Stimulated activated CD8-positive, alpha-beta memory T cell treated with anti-CD3 and anti-CD28 coated beads, Interleukin-2, amount 100 ng/mL, for 48 hours (primary cell): ENCODE data around the gene CENPU.
"Not testable (repeated sequence)": the region's sequence is repeated elsewhere in the genome, so short reads cannot be mapped to it uniquely, and the experiment has no call there.

ENCODE experiments used
- DNase-seq, 2 donors: peaks; one replicate each; pipeline ENCODE4 v3.0.0-alpha.2; 2020; ENCODE audit warnings: low read depth in 2 of 2

Gene CENPU

GRCh38 chr4:184733654-184734524 is at the start of gene CENPU:
Gene CENPU, minus strand, starts transcription at chr4:184734096. Its CDS starts 34 bp downstream, at chr4:184734062.
- DNase-seq, result peak; percentile 92 to 93

- no peak for DNase-seq
Observed at GRCh38 chr4:184782731-184783373, 49.0 kb upstream of the CENPU start.

- DNase-seq, result not testable (repeated sequence)
Observed at GRCh38 chr4:184779160-184779559, 45.3 kb upstream of the CENPU start.

- no peak for DNase-seq
Observed at GRCh38 chr4:184778325-184778724, 44.4 kb upstream of the CENPU start.

- DNase-seq, result no peak
Observed at GRCh38 chr4:184776821-184777220, 42.9 kb upstream of the CENPU start.

- DNase-seq, result no peak
Observed at GRCh38 chr4:184775854-184776555, 42.1 kb upstream of the CENPU start.

GRCh38 chr4:184774152-184774551 is 40.3 kb upstream of the CENPU start:
- no peak for DNase-seq

GRCh38 chr4:184771416-184771815 is 37.5 kb upstream of the CENPU start:
- DNase-seq, result no peak

- no peak for DNase-seq
Observed at GRCh38 chr4:184769141-184769765, 35.4 kb upstream of the CENPU start.

- no peak for DNase-seq
Observed at GRCh38 chr4:184768296-184768695, 34.4 kb upstream of the CENPU start.

GRCh38 chr4:184766446-184766845 is 32.5 kb upstream of the CENPU start:
- no peak for DNase-seq

- DNase-seq, result no peak
Observed at GRCh38 chr4:184765473-184766340, 31.8 kb upstream of the CENPU start.

GRCh38 chr4:184764601-184765000 is 30.7 kb upstream of the CENPU start:
- no peak for DNase-seq

GRCh38 chr4:184763150-184763780 is 29.4 kb upstream of the CENPU start:
- DNase-seq, result no peak

- no peak for DNase-seq
Observed at GRCh38 chr4:184762100-184762499, 28.2 kb upstream of the CENPU start.

- no peak for DNase-seq
Observed at GRCh38 chr4:184760681-184761080, 26.8 kb upstream of the CENPU start.

GRCh38 chr4:184757810-184758209 is 23.9 kb upstream of the CENPU start:
- DNase-seq, result no peak

- no peak for DNase-seq
Observed at GRCh38 chr4:184756399-184756798, 22.5 kb upstream of the CENPU start.

GRCh38 chr4:184755278-184755677 is 21.4 kb upstream of the CENPU start:
- no peak for DNase-seq

- no peak for DNase-seq
Observed at GRCh38 chr4:184752496-184753275, 18.8 kb upstream of the CENPU start.
